Right lobe of liver (tissue), 6 donors: Measurements from ENCODE around the gene BBS1. TPM values are rescaled to one million over a fixed set of nuclear protein-coding genes. Genes with fewer than 3 reads are reported as not detected.

Experiments
- ATAC-seq, 4 donors: fragments of 200-7000 bp; cut with Tn5 transposase; one replicate each; pipeline ENCODE4 v1.9.1; 2020; ENCODE audit warnings: mild to moderate bottlenecking in 4 of 4, moderate library complexity in 4 of 4
- DNase-seq, 3 donors: peaks; one replicate each; pipeline ENCODE4 v3.0.0-alpha.2; 2020
- H3K27ac ChIP-seq, 3 donors: fragments of 200-600 bp; one replicate each; pipeline ENCODE4 v1.8.0; 2022
- H3K27me3 ChIP-seq, 2 donors: fragments of 200-600 bp; one replicate each; pipeline ENCODE4 v1.8.0; 2022
- H3K36me3 ChIP-seq, 4 donors: fragments of 200-600 bp; sonication (generic) in 1 of 4; one replicate each; pipeline versions ENCODE4 v1.5.1 to v1.8.0; 2017 to 2022; ENCODE audit warnings: control low read depth in 1 of 4
- H3K4me1 ChIP-seq, 4 donors: fragments of 200-600 bp; sonication (generic) in 1 of 4; one replicate each; pipeline versions ENCODE4 v1.5.1 to v1.8.0; 2017 to 2022; ENCODE audit warnings: control low read depth in 1 of 4
- H3K4me3 ChIP-seq, 3 donors: fragments of 200-600 bp; one replicate each; pipeline ENCODE4 v1.8.0; 2022
- H3K9me3 ChIP-seq, 4 donors: fragments of 200-600 bp; sonication (generic) in 1 of 4; one replicate each; pipeline versions ENCODE4 v1.5.1 to v1.8.0; 2017 to 2022; ENCODE audit warnings: control low read depth in 1 of 4
- CTCF ChIP-seq, 4 donors: fragments of 200-600 bp in 3 of 4; fragments of 450-650 bp in 1 of 4; IDR thresholded peaks; one replicate each; pipeline versions ENCODE4 v1.5.1 to v1.8.0; 2016 to 2022; ENCODE audit warnings: antibody characterized with exemption in 4 of 4, mild to moderate bottlenecking in 2 of 4
- POLR2A ChIP-seq: fragments of 450-650 bp; IDR thresholded peaks from one replicate; pipeline ENCODE4 v1.6.1; 2017; ENCODE audit warnings: antibody characterized with exemption, mild to moderate bottlenecking
- WGBS: methylation state at CpG from one replicate; pipeline ENCODE4 v1.1.6; 2018; ENCODE audit warnings: low coverage, low lambda C conversion rate; ENCODE audit not compliant: insufficient coverage; ENCODE audit errors: missing lambda C conversion rate; 5-methylcytosine and 5-hydroxymethylcytosine counted together
- intact Hi-C, 2 donors: fragments of 100-400 bp; cut with DNase I; formaldehyde crosslinking; loops; one replicate each; pipeline versions ENCODE4 v1.11.2 to v1.14.1; 2022
- total RNA-seq, 6 experiments: library from RNA; depleted of rRNA in 2 of 6; stranded (reverse); fragments of >200 nt in 2 of 6; fragmentation: NEBNext Ultra II Directional in 3 of 6; extraction: Animal tissue kit (Norgen Biotek cat#: 25700) in 3 of 6; gene quantifications; one replicate each; pipeline versions ENCODE4 v1.1.0 to v1.2.4, GENCODE V29; 2016 to 2023
- donor health status: DM: no; HTN: yes; CAD: no.
- donor health status: DM: no; HTN: no; CAD: no.
- donor health status: DM: no; HTN: no; CAD: no.
- donor health status: DM: no; HTN: yes; CAD: no.
- donor health status: DM: no; HTN: yes; CAD: no.

The BBS1 gene
- total RNA-seq, 6 experiments from 2014 or later, result 6.2 to 18.1 (median 11.2) TPM

DNA sequence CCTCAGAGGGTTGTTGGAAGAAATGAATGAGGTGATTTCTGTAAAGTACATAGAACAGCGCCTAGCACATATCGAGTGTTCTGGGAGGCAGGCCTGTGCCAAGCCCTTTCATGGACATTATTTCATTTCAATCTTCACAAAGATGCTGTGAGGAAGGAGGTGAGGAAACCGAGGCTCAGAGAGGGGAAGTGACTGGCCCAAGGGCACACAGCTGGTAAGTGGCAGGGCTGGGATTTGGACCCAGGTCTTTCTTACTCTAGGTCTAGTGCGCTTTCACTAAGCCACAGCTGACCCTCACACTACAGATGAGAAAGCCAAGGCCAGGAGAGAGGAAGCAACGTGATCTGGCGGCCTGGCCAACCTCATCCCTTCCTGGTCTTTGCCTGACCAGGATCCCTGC is 41.7 kb upstream of the BBS1 start:
- TF ChIP-seq POLR2A (no peak), CTCF (IDR thresholded peaks at IDR 0.05) (no peak)
- Histone ChIP-seq H3K27me3 (no peaks in the 10 kb centered on the region), H3K9me3 (no peaks in the 10 kb centered on the region), H3K4me1 (peaks cover 0 to 8% (median 0%) of the 10 kb centered on the region in 4 donors), H3K4me3 (no peak overlapping the region), H3K36me3 (no peaks in the 10 kb centered on the region), H3K27ac (no peak overlapping the region)
- intact Hi-C loops, result no loop called here
- DNase-seq (no peak), ATAC-seq (no peak)
- 83% methylated on average over 4 of the region's 6 CpGs for WGBS

DNA sequence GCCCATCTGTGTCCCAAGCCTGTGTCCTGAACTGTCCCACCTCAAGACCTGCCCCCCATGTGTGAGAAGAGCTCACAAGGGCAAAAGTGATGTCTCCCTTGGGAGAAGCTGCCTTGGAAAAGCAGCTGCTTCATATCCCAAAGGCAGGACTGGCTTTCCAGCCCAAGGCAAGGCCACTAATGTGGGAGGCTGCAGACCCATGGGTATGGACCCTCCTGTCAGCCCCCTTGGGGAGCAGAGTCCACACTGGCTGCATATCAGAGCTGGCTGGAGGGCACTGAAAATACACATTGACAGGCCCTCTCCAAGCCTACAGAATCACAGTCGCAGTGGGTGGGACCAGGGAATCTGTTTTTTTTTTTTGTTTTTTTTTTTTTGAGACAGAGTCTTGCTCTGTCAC is 41.0 kb upstream of the BBS1 start:
- Histone ChIP-seq H3K4me1 (peaks cover 0 to 8% (median 0%) of the 10 kb centered on the region in 4 donors), H3K27ac (no peak overlapping the region), H3K36me3 (no peaks in the 10 kb centered on the region), H3K27me3 (no peaks in the 10 kb centered on the region), H3K9me3 (no peaks in the 10 kb centered on the region), H3K4me3 (no peak overlapping the region)
- WGBS, result no CpG with 5 or more reads among the region's 1 CpG
- no peak for ATAC-seq
- TF ChIP-seq CTCF (IDR thresholded peaks at IDR 0.05) (no peak), POLR2A (no peak)
- DNase-seq, result no peak
- intact Hi-C loops, result no loop called here

DNA sequence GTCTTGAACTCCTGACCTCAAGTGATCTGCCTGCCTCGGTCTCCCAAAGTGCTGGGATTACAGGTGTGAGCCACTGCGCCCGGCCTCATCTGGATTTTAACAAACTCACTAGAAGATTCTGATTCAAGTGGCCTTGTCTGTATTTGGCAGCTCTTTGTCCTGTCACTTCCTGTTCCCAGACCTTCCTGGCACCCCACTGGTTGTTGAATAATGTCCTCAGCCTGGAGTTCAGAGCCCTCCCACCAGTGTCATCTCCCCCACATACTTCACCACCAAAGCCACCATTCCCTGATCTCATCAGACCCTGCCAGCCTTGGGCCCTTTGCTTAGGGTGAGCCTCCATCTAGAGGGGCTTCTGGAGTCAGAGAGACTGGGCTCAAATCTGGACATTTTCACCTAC is 40.4 kb upstream of the BBS1 start:
- intact Hi-C loops, result no loop called here
- ATAC-seq, result no peak
- Histone ChIP-seq H3K4me1 (peaks cover 0 to 8% (median 0%) of the 10 kb centered on the region in 4 donors), H3K27me3 (no peaks in the 10 kb centered on the region), H3K36me3 (no peaks in the 10 kb centered on the region), H3K4me3 (no peak overlapping the region), H3K9me3 (no peaks in the 10 kb centered on the region), H3K27ac (no peak overlapping the region)
- WGBS, result 100% methylated on average over 1 of the region's 3 CpGs
- no peak for DNase-seq
- no peak for TF ChIP-seq POLR2A
- TF ChIP-seq CTCF (IDR thresholded peaks at IDR 0.05), result no peak

- intact Hi-C loops, result no loop called here
- H3K27ac ChIP-seq, result no peak overlapping the region
- no peak for DNase-seq
Measured at GRCh38 chr11:66471142-66471541, 39.3 kb upstream of the BBS1 start.

More at GRCh38 chr11:66471142-66471541, 39.3 kb upstream of the BBS1 start:
- WGBS, result 92% methylated on average over 2 of the region's 16 CpGs
- ATAC-seq, result no peak
- Histone ChIP-seq H3K27me3 (no peaks in the 10 kb centered on the region), H3K9me3 (no peaks in the 10 kb centered on the region), H3K4me3 (no peak overlapping the region), H3K4me1 (peaks cover 0 to 8% (median 0%) of the 10 kb centered on the region in 4 donors), H3K36me3 (no peaks in the 10 kb centered on the region)
- no peak for TF ChIP-seq CTCF (IDR thresholded peaks at IDR 0.05)
- TF ChIP-seq POLR2A, result no peak
